ENCODE measurements around the gene NDUFA3.

NDUFA3 gene

DNA sequence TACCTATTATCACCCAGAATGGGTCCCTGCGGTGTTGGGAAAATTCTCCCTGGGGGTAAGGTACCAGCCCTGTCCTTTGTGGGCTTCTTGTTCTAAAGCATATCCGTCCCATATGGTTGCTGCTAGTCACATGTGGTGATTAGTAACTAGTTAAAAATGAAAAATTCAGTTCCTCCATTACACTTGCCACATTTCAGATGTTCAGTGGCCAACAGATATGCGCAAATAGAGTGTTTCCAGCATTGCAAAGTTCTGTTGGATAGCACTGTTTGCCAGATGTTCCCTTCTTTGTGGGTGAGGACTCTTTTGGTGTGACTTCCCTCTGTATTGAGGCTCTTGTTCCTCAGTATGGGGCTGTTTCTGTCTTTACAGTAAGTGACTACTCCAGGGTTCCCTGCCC is 38.7 kb downstream of the NDUFA3 start:
- no peak for FAIRE-seq

- no peak for FAIRE-seq
Observed at GRCh38 chr19:54142166-54142780, 39.6 kb downstream of the NDUFA3 start.

- no peak for FAIRE-seq
Observed at GRCh38 chr19:54145541-54146158, 43.0 kb downstream of the NDUFA3 start.

GRCh38 chr19:54147676-54148075 is 45.0 kb downstream of the NDUFA3 start:
- FAIRE-seq: no peak

GRCh38 chr19:54148158-54148557 is 45.5 kb downstream of the NDUFA3 start:
- no peak for FAIRE-seq

- FAIRE-seq: no peak
Observed at GRCh38 chr19:54149021-54149812, 46.6 kb downstream of the NDUFA3 start.

DNA sequence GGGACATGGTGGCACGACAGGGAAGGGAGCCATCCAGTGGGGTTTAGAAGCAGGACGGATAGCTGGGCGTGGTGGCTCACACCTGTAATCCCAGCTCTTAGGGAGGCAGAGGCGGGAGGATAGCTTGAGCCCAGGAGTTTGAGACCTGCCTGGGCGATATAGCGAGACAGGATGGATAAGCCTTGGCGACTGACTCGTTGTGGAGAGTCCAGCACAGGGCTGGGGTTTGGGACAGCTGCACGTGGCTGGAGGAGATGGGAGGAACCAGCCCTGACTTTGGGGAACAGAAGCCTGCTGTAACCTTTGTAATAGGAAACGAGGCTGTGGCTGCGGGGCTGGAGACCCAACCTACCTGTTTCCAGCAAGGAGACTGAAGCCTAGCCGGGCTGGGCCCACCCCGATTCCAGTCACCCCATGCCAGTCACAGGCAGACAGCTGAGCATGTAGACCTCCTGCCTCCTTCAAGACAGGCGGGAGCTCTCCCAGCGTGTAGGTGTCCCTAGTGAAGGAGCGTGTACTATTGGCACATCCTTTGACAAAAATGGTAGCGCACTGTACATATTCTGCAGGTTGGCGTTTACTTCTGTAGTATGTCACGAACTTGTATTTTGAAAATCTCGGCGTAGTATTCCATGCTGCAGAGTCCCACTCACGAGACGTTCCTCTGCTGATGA is 48.8 kb downstream of the NDUFA3 start:
- no peak for FAIRE-seq

- FAIRE-seq: no peak
Observed at GRCh38 chr19:54152267-54152666, 49.6 kb downstream of the NDUFA3 start.

DNA sequence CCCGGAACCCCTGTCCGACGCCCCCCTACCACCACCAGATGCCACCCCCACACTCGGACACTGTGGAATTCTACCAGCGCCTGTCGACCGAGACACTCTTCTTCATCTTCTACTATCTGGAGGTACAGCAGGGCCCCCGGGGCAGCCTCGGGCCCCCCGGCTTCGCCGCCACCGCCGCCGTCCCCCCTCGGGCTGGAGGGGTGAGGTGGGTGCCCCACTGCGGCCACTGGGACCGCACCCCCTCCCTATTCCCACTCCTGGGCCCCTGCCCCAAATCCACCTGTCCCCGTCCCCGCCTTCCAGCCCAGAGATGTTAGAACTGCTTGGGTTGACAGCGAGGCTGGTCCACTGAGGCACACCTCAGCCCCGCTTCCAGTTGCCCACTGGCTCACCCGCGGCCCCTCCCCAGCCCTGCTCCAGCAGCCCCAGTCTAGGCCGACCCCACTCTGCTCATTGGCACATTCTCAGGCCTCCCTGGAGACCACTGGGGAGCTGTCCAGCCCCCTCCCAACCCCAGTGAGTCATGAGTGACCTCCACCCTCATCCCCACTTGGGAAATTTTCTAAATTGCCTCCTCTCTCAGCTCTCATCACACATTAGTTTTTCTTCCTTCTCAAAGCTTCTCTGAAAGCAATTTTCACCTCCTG is 50.3 kb downstream of the NDUFA3 start:
- FAIRE-seq: no peak

DNA sequence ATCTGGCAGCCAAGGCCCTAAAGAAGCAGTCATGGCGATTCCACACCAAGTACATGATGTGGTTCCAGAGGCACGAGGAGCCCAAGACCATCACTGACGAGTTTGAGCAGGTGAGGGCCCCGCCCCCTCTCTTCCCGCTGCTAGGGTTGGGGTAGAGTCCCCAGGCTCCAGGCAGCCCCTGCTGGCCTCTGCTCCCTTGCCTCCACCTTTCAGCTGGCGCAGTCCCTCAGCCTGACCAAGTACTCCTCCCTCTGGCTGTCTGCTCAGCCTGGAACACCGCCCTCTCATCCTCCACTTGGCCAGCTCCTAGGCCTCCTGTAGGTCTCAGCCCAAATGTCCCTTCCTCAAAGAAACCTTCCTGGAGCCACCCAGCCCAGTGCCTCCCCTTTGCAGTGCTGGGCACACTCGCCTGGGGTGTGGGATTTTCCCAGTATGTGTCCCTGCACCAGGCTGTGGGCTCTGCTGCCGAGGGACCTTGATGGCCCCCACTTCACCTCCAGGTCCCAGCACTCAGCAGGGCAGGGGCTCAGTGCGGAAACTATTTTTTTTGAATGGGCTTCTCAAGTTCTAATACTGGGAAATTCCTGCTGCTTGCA is 51.2 kb downstream of the NDUFA3 start:
- no peak for FAIRE-seq

GRCh38 chr19:54154603-54155345 is 52.1 kb downstream of the NDUFA3 start:
- no peak for FAIRE-seq

- FAIRE-seq: no peak
Observed at GRCh38 chr19:54155694-54156093, 53.0 kb downstream of the NDUFA3 start.

DNA sequence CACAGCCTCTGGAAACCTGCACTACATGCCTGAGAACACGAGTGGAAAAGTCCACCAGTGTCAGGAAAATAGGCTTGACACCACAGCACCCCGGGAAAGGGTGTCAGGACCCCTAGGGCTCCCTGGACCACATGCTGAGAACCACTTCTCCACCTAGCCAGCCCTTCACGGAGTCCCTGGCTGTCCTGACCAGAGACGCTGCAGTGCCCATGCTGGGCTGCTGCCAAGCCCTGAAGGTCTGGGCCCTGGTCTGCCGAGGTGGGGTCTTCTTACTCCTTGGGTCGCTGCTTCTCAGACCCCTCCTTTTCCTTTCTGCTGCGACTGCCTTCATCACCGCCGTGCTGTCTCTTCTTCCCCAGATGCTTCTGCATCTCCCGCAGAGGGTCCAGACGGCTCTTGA is 53.8 kb downstream of the NDUFA3 start:
- no peak for FAIRE-seq

DNA sequence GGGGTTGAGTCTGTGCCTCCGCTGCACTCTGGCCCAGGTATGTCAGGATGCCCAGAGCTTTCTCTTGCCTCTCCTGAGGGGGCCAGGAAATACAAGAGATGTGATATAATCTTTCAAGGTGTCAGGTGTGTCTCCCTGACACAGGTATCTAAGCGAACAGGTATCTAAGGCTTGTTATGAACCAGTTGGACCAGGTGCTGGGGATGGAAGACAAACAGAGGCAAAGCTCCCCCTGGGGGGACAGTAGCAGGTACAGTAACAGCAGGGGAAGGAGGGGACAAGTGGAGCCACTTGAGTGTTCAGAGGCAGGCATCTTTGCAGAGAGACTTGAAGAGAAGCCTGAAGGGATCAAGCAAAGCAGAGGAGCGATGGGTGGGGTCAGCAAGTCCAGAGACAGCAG is 54.3 kb downstream of the NDUFA3 start:
- no peak for FAIRE-seq
